HepG2 (cell line): ENCODE data around the gene MSGN1. TPM values are rescaled to one million over a fixed set of nuclear protein-coding genes. Genes with fewer than 3 reads are reported as not detected.

ENCODE experiments used
- ATAC-seq: fragments of 200-7000 bp; cut with Tn5 transposase; 3 replicates; pipeline ENCODE4 v1.9.1; 2020; ENCODE audit warnings: mild to moderate bottlenecking, moderate library complexity
- BruUV-seq: library from RNA; stranded (reverse); fragments of 400-500 nt; replicated peaks from 2 replicates; lab custom pipeline; 2021; lab: Mats Ljungman, UMichigan
- CTCF ChIA-PET: fragments of 300-600 bp; formaldehyde crosslinking; extraction: SDS; loops from one replicate; lab custom pipeline; 2021; ENCODE audit warnings: low total read pairs, inconsistent platforms, low intra/inter-chr PET ratio; lab: Yijun Ruan, JAX
- POLR2A ChIA-PET: fragments of 350-600 bp; sonication (Branson Sonifier 250); formaldehyde crosslinking; loops from one replicate; lab custom pipeline; 2020; ENCODE audit warnings: antibody characterized with exemption, inconsistent platforms; lab: Yijun Ruan, JAX
- DNase-seq: peaks from one replicate; pipeline ENCODE4 v3.0.0-alpha.2; 2015; ENCODE audit warnings: low spot score
- FAIRE-seq: peaks from 3 replicates; lab custom pipeline; 2011; peaks lifted over from hg19 to GRCh38; lab: Jason Lieb, UNC
- H2AFZ ChIP-seq: one replicate; pipeline ENCODE4 v1.6.1; 2011; ENCODE audit warnings: low read length, inconsistent platforms
- H3K27ac ChIP-seq: fragments of 300-600 bp; 3 replicates; pipeline ENCODE4 v1.8.0; 2011; ENCODE audit warnings: mixed run types, mild to moderate bottlenecking, mixed read lengths, low read length, inconsistent platforms; ENCODE audit not compliant: insufficient read depth; ENCODE audit errors: extremely low read length
- H3K27me3 ChIP-seq, 2 experiments: fragments of 200-600 bp in 1 of 2; 2 replicates in 1 of 2; 3 replicates in 1 of 2; pipeline versions ENCODE4 v1.6.0 to v1.8.0; 2011; ENCODE audit warnings: low read length in 2 of 2, mild to moderate bottlenecking in 2 of 2, moderate library complexity in 2 of 2, inconsistent platforms in 1 of 2; ENCODE audit not compliant: insufficient read depth in 2 of 2, control insufficient read depth in 1 of 2
- H3K36me3 ChIP-seq, 2 experiments: fragments of 200-600 bp in 1 of 2; replicated peaks in 1 of 2; 2 replicates in 1 of 2; 3 replicates in 1 of 2; pipeline versions ENCODE4 v1.5.1 to v1.8.0; 2011; ENCODE audit warnings: low read length in 2 of 2, inconsistent platforms in 1 of 2; ENCODE audit not compliant: insufficient read depth in 2 of 2, control insufficient read depth in 1 of 2
- H3K4me1 ChIP-seq: 2 replicates; pipeline ENCODE4 v1.5.1; 2012; ENCODE audit warnings: low read length, inconsistent platforms; ENCODE audit not compliant: insufficient read depth
- H3K4me2 ChIP-seq: 2 replicates; pipeline ENCODE4 v1.6.0; 2011; ENCODE audit warnings: low read depth, low read length, inconsistent platforms
- H3K4me3 ChIP-seq, 3 experiments: fragments of 200-600 bp in 1 of 3; sonication (generic), shearing (Covaris generic) in 1 of 3; replicated peaks in 1 of 3; 2 replicates each; pipeline ENCODE4 v1.5.1; 2011 to 2016; ENCODE audit warnings: low read length in 3 of 3, inconsistent platforms in 2 of 3, low read depth in 2 of 3, mild to moderate bottlenecking in 2 of 3, control low read depth in 1 of 3, mixed read lengths in 1 of 3; ENCODE audit not compliant: insufficient read depth in 1 of 3
- H3K79me2 ChIP-seq: one replicate; pipeline ENCODE4 v1.6.1; 2011; ENCODE audit warnings: low read length, inconsistent platforms; ENCODE audit not compliant: insufficient read depth
- H3K9ac ChIP-seq: 2 replicates; pipeline ENCODE4 v1.6.0; 2011; ENCODE audit warnings: mild to moderate bottlenecking, low read depth, low read length, inconsistent platforms; ENCODE audit not compliant: insufficient read depth
- H3K9me3 ChIP-seq: 2 replicates; pipeline ENCODE4 v1.5.1; 2012; ENCODE audit warnings: mild to moderate bottlenecking, low read length
- H4K20me1 ChIP-seq: 2 replicates; pipeline ENCODE4 v1.6.0; 2011; ENCODE audit warnings: inconsistent platforms, mild to moderate bottlenecking, low read length, moderate library complexity; ENCODE audit not compliant: insufficient read depth
- CHCHD3 ChIP-seq: sonication (generic); formaldehyde crosslinking; IDR thresholded peaks from 2 replicates; pipeline ENCODE4 v1.8.0; 2022; ENCODE audit warnings: mild to moderate bottlenecking, missing genetic modification reagents, moderate library complexity
- GPN1 ChIP-seq: sonication (generic); formaldehyde crosslinking; IDR thresholded peaks from 2 replicates; pipeline ENCODE4 v1.5.1; 2020; ENCODE audit warnings: missing genetic modification reagents, borderline replicate concordance
- MBD4 ChIP-seq: IDR thresholded peaks from 2 replicates; pipeline ENCODE4 v1.6.1; 2012; ENCODE audit warnings: low read length, inconsistent platforms, borderline replicate concordance
- RBM22 ChIP-seq: fragments of 200-400 bp; formaldehyde crosslinking; optimal IDR thresholded peaks from 2 replicates; pipeline ENCODE3; 2017; ENCODE audit warnings: mild to moderate bottlenecking, low read length, moderate library complexity
- SNAPC2 ChIP-seq: sonication (generic); formaldehyde crosslinking; IDR thresholded peaks from 2 replicates; pipeline ENCODE4 v1.8.1; 2022; ENCODE audit warnings: mild to moderate bottlenecking, missing genetic modification reagents
- THAP11 ChIP-seq: IDR thresholded peaks from 2 replicates; pipeline ENCODE4 v1.6.1; 2016; ENCODE audit warnings: missing biosample characterization, missing genetic modification reagents
- ZBTB7A ChIP-seq: sonication (generic); formaldehyde crosslinking; IDR thresholded peaks from 2 replicates; pipeline ENCODE4 v1.8.0; 2022; ENCODE audit warnings: mild to moderate bottlenecking, missing genetic modification reagents
- ZNF235 ChIP-seq: sonication (generic); formaldehyde crosslinking; IDR thresholded peaks from 2 replicates; pipeline ENCODE4 v1.8.1; 2023; ENCODE audit warnings: mild to moderate bottlenecking, missing genetic modification reagents, borderline replicate concordance
- ZNF292 ChIP-seq: sonication (generic); formaldehyde crosslinking; IDR thresholded peaks from 2 replicates; pipeline ENCODE4 v1.8.1; 2022; ENCODE audit warnings: mild to moderate bottlenecking, low read depth, missing genetic modification reagents, borderline replicate concordance
- ZNF362 ChIP-seq: sonication (generic); formaldehyde crosslinking; IDR thresholded peaks from 2 replicates; pipeline ENCODE4 v1.4.0; 2020; ENCODE audit warnings: missing genetic modification reagents, mild to moderate bottlenecking, borderline replicate concordance
- ZSCAN31 ChIP-seq: sonication (generic); formaldehyde crosslinking; IDR thresholded peaks from 2 replicates; pipeline ENCODE4 v1.5.0; 2020; ENCODE audit warnings: low read depth, mild to moderate bottlenecking, missing genetic modification reagents
- WGBS: methylation state at CpG from one replicate; pipeline ENCODE4 v1.1.6; 2017; ENCODE audit warnings: low lambda C conversion rate; 5-methylcytosine and 5-hydroxymethylcytosine counted together
- in situ Hi-C: cut with HindIII; loops from 2 replicates; pipeline ENCODE4 v1.10.0; 2017; ENCODE audit warnings: low pct_unique_long_range_greater_than_20kb; ENCODE audit not compliant: extremely low pct_ligation_motif_present
- intact Hi-C: fragments of 100-400 bp; cut with micrococcal nuclease; formaldehyde crosslinking; loops from one replicate; pipeline ENCODE4 v1.10.0; 2022; ENCODE audit not compliant: unreplicated experiment
- polyA plus RNA-seq, 8 experiments: library from polyadenylated mRNA; depleted of rRNA in 3 of 8; stranded (reverse) in 7 of 8; unstranded in 1 of 8; fragments of >200 nt; fragmentation: Illumina TruSeq in 4 of 8; extraction: Trizol in 4 of 8; gene quantifications; 2 replicates each; pipeline versions ENCODE4 v1.2.1 to v1.2.3, GENCODE V29; 2011 to 2016; ENCODE audit warnings: low read depth in 4 of 8, missing spikeins in 1 of 8, mixed read lengths in 1 of 8; ENCODE audit not compliant: insufficient read depth in 1 of 8
- total RNA-seq, 5 experiments: library from RNA; depleted of rRNA; stranded (reverse); fragments of >200 nt; fragmentation: Illumina TruSeq; extraction: Trizol; gene quantifications; 2 replicates each; pipeline ENCODE4 v1.2.3, GENCODE V29; 2016; ENCODE audit warnings: low read depth in 1 of 5

Gene MSGN1
- total and polyA plus RNA-seq, 2 of the 13 experiments (the other 11 are each of a cell fraction or from before 2014, with no cell fraction given) = not detected

DNA sequence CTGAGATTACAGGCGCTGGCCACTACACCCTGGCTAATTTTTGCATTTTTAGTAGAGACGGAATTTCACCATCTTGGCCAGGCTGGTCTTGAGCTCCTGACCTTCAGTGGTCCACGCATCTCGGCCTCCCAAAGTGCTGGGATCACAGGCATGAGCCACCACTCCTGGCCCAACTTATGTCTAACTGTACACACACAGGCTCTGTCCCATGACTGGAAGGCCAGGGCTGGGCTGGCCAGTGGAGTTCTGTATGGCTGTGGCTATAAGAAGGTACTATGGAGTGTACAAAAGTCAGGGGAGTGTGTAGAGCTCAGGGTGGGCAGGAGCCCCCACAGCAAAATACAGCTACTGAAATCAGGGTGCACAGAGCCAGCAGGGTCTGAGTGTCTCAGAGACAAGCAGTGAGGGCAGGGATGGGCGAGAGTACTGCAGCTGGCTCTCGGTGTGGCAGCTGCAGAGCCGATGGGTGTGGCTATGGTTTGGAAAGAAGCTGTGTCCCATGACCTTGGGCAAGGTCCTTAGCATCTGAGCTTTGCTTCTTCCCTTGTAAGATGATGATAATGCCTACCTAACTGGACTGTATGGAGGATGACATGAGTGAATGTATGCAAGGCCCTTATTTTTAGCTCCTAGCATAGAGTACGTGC lies 10.4 kb upstream of the MSGN1 start:
- H2AFZ ChIP-seq = no peak overlapping the region
- intact Hi-C loops (no loop called here), in situ Hi-C loops (no loop called here)
- H3K4me3 ChIP-seq = no peak overlapping the region
- ChIA-PET POLR2A (interaction anchor here (0.7 kb wide), 1 partner anchor 29 kb away, joined by 3 read pairs; no protein-coding TSS in a partner anchor), CTCF (no interaction called here)
- no peak overlapping the region for H3K27ac ChIP-seq
- H3K4me1 ChIP-seq = peaks cover 8% of the 10 kb centered on the region
- no peaks in the 10 kb centered on the region for H3K36me3 ChIP-seq
- no peak for TF ChIP-seq SNAPC2 (CRISPR knock-in tag)
- no peak for TF ChIP-seq ZBTB7A (CRISPR knock-in tag)
- no peak for TF ChIP-seq CHCHD3 (CRISPR knock-in tag)
- WGBS = 41% methylated on average over 8 of the region's 8 CpGs
- FAIRE-seq (no peak), ATAC-seq (peak; percentile 37; the same call in 2 of the 3 replicates), DNase-seq (no peak)
- H3K9ac ChIP-seq = no peak overlapping the region
- H4K20me1 ChIP-seq = no peaks in the 10 kb centered on the region
- BruUV-seq = no TSS peak
- H3K79me2 ChIP-seq = no peaks in the 10 kb centered on the region
- H3K9me3 ChIP-seq = no peaks in the 10 kb centered on the region
- H3K4me2 ChIP-seq = no peak overlapping the region
- peaks cover 0 to 12% of the 10 kb centered on the region in 2 experiments; a peak in 2 of 5 replicates for H3K27me3 ChIP-seq

DNA sequence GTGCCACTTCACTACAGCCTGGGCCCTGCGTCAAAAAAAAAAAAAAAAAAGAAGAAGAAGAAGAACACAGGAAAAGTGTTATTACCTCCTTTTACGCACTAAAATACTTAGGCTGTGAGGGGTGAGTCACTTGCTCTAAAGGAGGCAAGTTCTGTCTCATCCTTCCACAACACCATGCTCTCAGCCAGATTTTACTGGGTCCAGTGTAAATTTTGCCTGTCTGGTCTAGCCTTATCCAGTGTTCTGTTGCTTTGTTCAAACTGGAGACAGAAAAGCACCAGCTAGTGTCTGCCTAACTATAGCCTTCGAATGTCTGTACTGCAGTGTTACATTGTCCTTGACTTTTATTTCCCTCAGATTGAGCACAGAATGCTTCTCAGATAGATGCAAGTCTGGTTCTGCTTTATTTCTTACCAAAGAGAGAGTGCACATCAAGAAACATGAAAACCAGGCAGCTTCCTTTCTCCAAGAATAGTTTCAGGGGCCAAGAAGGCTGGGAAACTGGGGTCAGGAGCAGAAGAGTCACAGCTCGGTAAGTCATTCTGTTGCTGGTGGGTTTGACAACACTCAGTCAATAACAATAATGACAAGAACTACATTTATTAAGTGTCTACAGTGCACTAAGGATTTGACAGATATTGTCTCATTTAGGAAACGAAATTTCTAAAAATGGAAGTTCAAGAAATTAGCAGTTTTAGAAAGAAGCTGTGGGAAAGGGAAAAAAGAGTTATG lies 3.1 kb upstream of the MSGN1 start:
- no peak for ATAC-seq
- Histone ChIP-seq H3K9ac (no peak overlapping the region), H3K9me3 (no peaks in the 10 kb centered on the region), H3K79me2 (no peaks in the 10 kb centered on the region), H3K27me3 (peaks cover 0 to 13% of the 10 kb centered on the region in 2 experiments; a peak in 2 of 5 replicates), H3K4me1 (no peaks in the 10 kb centered on the region), H3K4me3 (no peak overlapping the region), H2AFZ (no peak overlapping the region), H3K27ac (no peak overlapping the region), H3K36me3 (no peaks in the 10 kb centered on the region), H4K20me1 (no peaks in the 10 kb centered on the region), H3K4me2 (no peak overlapping the region)
- FAIRE-seq = no peak
- in situ Hi-C loops (no loop called here), intact Hi-C loops (no loop called here)
- DNase-seq = no peak
- POLR2A ChIA-PET = no interaction called here
- no TSS peak for BruUV-seq
- CTCF ChIA-PET = no interaction called here
- 28% methylated on average over 5 of the region's 5 CpGs for WGBS
- TF ChIP-seq ZNF362 (no peak), THAP11 (CRISPR knock-in tag) (no peak), ZNF235 (no peak), RBM22 (no peak), ZSCAN31 (no peak), GPN1 (no peak), ZNF292 (CRISPR knock-in tag) (no peak), MBD4 (no peak)
